Right lung (tissue), 5 donors: ENCODE data around the gene SRSF3. TPM values are rescaled to one million over a fixed set of nuclear protein-coding genes. Genes with fewer than 3 reads are reported as not detected.
A peak's percentile ranks its signal among the peaks of the same experiment; 100 is the strongest.

Experiments
- DNase-seq, 2 donors: peaks; one replicate each; pipeline ENCODE4 v3.0.0-alpha.2; 2013
- polyA plus RNA-seq, 5 donors: library from polyadenylated mRNA; unstranded; fragments of 120-200 nt; gene quantifications; one replicate each; pipeline versions ENCODE4 v1.2.1 to v1.2.3, GENCODE V29; 2013; ENCODE audit warnings: inconsistent platforms in 1 of 5, low replicate concordance in 1 of 5; ENCODE audit not compliant: insufficient read length in 5 of 5, insufficient read depth in 1 of 5

SRSF3 gene
- polyA plus RNA-seq, 5 donors: 499 to 658 (median 579) TPM

DNA sequence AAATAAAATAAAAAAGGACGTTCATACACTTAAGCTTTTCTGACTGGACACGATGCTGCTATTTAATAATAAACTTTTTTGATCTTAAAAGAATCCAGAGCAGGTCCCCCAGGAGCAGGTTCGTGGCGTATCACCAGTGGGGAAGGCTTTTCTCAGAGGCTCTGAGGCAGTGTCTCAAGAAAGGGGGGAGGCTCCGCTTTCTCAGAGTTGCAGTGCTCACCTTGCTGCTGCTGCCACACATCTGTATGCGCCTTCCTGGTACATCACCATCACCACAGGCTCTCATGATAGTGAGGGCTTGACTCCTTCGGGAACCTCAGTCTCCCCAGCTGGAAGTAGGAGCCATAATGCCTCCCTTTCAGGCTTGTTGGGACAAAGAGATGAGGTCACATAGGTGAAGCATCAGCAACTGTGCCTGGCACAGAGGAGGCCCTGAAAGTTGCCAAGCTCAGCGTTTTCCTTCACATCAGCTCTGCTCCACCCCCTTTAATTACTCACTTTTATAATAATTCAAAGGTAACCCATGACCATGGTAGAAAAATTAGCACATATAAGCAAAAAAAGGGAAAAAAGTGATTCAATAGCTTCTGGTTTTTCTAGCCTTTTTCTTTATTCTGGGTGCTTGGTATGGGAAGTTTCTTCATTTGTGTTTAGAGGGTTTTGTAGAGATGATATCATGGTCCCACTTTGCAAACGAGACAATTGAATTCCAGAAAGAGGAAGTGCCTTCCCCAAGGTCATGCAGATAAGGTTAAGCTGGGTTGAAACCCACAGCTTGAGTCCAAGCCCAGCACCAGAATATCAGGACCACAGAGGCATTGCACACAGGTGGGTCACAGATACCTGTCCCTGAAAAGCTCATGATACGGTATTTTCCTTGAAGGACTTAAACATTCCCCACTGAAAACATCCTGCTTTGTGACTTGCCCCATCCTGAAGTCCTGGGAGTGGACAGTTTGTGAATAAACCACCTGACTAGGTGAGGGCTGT is 24.5 kb downstream of the SRSF3 start:
- DNase-seq: no peak

DNA sequence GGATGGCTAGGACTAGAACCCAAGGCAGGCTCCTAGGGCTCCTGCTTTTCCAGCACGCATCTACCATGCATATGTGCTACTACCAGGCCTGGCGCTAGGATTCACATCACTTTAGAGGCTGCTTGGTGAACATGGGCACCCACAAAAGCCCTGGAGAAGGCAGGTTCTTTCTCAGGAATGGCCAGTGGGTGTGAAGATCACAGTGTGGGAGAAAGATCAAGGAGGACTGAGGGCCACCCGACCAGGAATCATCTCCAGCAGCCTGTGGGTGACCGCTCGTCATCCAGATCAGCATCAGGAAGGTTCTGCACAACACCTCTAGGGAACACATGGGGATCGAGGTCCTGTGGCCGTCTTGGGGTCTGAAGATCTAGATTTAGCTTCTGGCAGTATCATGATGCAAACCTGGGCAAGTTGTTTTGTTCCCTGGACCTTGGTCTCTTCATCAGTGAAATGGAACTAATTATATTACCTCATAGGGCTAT is 27.3 kb downstream of the SRSF3 start:
- no peak for DNase-seq

DNA sequence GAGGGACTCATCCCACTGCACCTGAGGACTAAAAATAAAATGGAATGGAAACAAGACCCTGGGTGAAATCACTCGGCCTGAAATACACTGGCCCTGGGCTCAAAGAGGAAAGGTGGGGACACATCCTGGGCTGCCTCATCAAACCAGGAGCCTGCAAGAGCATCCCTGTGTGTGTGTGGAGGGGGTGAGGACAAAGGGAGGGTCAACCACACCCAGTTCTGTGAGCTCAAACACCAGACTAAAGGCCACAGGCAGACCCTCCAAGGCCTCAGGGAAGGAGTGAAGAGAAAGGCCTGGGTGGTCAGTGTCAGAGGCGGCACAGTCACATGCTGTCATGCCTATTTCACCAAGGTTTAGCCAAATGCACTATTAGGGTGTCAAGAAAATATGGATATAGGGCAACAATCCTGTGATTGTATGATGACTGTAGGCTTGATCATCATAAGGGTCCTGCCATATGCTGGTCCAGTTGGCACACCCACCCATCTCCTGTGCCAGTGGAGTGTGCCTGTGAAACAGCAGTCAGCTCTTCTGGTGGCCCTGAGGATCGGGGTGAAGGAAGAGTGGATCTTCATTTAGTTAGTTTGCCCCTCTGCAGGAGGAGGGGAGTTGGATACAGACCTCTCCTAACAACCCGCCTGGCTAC is 28.9 kb downstream of the SRSF3 start:
- no peak for DNase-seq

DNA sequence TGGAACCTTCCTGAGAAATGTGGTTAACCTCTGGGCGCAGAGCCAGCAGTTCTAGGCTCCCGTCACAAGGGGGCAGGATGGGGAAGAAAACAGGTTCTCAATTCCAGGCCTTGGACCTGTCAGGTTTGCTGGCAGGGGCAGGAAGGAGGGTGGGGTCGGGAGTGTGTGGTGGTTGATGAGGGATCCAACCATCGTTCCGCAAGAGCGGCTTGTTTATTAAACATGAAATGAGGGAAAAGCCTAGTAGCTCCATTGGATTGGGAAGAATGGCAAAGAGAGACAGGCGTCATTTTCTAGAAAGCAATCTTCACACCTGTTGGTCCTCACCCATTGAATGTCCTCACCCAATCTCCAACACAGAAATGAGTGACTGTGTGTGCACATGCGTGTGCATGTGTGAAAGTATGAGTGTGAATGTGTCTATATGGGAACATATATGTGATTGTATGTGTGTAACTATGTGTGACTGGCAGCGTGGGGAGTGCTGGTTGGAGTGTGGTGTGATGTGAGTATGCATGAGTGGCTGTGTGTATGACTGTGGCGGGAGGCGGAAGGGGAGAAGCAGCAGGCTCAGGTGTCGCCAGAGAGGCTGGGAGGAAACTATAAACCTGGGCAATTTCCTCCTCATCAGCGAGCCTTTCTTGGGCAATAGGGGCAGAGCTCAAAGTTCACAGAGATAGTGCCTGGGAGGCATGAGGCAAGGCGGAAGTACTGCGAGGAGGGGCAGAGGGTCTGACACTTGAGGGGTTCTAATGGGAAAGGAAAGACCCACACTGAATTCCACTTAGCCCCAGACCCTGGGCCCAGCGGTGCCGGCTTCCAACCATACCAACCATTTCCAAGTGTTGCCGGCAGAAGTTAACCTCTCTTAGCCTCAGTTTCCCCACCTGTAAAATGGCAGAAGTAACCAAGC is 29.6 kb downstream of the SRSF3 start:
- DNase-seq: peak; percentile 64 to 76

DNA sequence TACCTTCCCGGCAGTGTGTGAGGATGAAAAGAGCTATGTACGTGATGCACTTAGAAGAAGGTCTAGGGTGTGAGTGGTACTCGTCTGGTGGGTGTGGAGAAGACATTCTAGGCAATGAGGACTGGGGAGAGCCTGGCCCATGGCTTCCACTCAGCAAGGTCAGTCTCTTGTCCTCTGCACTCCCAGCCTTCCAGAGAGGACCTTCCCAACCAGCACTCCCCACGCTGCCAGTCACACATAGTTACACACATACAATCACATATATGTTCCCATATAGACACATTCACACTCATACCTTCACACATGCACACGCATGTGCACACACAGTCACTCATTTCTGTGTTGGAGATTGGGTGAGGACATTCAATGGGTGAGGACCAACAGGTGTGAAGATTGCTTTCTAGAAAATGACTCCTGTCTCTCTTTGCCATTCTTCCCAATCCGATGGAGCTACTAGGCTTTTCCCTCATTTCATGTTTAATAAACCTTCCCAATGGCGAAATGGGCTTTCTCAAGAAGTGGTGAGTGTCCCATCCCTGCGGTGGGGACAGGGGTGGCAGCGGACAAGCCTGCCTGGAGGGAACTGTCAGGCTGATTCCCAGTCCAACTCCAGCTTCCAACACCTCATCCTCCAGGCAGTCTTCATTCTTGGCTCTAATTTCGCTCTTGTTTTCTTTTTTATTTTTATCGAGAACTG is 30.4 kb downstream of the SRSF3 start:
- no peak for DNase-seq

DNA sequence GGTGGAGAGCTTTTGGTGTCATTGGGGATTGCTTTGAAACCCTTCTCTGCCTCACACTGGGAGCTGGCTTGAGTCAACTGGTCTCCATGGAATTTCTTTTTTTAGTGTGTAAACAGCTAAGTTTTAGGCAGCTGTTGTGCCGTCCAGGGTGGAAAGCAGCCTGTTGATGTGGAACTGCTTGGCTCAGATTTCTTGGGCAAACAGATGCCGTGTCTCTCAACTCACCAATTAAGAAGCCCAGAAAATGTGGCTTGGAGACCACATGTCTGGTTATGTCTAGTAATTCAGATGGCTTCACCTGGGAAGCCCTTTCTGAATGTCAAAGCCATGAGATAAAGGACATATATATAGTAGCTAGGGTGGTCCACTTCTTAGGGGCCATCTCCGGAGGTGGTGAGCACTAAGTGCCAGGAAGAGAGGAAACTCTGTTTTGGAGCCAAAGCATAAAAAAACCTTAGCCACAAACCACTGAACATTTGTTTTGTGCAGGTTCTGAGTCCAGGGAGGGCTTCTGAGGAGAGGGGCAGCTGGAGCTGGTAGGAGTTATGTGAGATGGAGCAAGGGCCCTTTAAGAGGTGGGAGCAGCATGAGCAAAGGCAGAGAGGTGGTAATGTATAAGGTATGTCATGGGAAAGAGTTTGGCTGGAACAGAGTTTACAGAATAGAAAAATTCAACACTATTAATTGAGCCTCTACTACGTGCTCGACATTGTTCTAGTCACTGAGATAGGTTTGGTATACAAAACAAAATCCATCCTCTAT is 31.2 kb downstream of the SRSF3 start:
- peak; percentile 63 to 79 for DNase-seq

DNA sequence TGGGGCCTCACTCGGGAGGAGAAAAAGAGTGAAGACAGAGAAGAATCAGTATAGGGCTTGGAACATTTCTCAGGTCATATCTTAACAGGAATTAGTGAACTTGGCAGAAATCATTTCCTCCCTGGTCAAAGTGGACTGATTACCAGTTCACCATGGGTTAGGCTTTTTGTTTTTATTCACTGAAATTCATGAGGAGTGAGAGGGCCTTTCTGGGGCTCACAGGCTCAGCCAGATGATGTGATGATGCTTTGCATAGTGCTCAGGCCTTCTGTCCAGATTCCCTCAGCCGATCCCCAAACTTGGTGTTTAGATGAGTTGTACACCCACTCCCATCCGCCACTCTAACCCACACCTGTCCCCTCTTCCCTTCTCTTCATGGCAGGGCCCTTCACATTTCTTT is 32.5 kb downstream of the SRSF3 start:
- DNase-seq: no peak

DNA sequence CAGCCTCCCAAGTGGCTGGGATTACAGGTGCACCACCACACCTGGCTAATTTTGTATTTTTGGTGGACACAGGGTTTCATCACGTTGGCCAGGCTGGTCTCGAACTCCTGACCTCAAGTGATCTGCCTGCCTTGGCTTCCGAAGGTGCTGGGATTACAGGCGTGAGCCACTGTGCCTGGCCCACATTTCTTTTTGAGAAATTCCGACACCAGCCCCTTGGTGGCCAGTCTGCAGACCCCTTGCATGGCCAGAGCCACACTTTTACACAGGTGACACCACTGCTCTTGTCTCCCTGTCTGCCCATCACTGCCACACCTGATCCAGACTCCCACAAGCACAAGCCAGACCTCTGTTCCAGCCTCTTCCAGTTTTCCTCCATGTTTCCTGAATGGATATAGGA is 33.0 kb downstream of the SRSF3 start:
- no peak for DNase-seq

DNA sequence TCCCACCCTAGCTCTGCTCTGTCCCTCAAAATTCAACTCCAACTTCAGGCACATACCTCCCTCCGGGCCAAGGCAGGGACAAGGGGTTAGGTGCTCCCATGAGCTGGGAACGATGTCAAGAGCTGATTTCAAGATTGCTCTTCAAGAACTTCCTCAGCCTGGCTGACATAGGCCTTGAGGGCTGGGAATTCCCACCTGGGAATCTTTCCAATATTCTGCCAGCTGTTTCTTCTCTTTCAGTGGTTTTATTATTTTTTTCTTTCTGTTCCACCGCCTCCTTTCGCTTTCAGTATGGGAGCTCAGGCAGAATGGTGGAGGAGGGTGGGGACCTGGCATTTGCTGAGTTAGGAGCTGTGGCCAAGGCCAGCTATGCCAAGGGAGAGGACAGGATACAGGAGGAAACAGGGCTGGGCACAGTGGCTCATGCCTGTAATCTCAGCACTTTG is 33.7 kb downstream of the SRSF3 start:
- peak; percentile 77 to 85 for DNase-seq

DNA sequence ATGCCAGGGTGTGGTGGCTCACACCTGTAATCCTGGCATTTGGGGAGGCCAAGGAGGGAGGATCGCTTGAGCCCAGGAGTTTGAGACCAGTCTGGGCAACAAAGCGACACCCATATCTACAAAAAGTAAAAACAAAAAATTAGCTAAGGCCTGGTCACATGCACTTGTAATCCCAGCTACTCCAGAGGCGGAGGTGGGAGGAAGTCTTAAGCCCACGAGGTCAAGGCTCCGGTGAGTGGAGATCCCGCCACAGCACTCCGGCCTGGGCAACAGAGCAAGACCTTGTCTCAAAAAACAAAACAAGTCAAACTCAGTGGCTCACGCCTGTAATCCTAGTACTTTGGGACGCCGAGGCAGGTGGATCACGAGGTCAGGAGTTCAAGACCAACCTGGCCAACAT is 35.6 kb downstream of the SRSF3 start:
- DNase-seq: no peak

DNA sequence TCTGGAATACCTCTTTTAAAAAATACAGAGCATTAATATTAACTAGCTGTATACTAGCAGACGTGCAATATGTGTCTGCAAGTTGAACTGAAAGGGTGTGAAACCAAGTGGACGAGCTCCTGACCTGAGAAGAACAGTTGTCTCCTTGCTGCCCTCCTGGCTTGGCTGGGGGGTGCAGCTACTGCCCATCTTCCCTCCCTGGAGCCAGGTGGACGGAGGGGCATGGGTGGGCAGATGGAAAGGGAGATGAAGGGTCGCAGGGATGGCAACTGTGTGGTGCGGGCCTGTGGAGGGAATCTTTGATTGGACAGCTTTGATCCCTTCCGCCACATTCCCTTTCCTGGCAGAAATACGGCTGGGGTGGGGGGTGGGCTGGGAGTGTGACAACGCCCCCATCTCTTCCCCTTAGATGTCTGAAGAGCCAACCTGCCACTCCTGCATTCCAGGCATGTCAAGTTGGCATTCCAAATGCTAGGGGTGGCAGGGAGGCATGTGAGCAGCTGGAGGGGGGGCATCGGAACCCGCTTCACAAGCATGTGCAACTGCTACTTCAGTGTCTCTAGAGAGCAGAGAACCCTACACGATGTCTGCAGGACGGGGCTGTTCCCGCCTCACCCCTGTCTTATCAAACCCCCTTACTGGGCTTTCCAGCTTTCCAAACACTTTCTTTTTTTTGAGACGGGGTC is 37.3 kb downstream of the SRSF3 start:
- no peak for DNase-seq

DNA sequence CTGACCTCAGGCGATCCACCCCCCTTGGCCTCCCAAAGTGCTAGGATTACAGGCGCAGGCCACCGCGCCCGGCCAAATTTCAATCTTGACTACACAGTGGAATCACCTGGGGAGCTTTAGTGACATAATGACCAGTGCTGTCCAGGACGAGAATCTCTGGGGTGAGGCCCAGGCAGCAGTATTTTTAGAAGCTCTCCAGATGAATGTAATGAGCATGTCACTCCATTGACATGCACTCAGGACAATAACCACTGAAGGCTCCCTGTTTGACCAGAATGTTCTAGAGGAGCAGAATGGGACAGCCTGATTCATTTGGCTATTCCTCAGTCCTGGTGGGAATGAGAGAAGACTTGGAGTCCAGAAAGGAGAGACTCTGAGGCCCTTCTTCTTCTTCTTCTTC is 39.2 kb downstream of the SRSF3 start:
- DNase-seq: no peak

DNA sequence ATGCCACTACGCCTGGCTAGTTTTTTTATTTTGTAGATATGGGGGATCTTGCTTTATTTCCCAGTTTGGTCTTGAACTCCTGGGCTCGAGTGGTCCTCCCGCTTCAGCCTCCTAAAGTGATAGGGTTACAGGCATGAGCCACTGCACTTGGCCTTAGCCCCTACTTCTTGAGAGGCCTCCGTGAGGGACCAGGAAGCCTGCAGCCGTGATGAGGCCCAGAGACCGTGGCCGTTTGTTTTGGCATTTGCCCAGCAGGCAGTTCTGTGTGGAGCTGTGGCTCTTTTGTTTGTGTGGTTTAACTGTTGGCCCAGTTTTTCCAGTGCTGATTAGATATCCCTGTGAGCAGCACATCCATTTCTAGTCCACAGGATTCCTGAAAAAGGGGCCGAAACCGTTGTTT is 39.8 kb downstream of the SRSF3 start:
- no peak for DNase-seq

DNA sequence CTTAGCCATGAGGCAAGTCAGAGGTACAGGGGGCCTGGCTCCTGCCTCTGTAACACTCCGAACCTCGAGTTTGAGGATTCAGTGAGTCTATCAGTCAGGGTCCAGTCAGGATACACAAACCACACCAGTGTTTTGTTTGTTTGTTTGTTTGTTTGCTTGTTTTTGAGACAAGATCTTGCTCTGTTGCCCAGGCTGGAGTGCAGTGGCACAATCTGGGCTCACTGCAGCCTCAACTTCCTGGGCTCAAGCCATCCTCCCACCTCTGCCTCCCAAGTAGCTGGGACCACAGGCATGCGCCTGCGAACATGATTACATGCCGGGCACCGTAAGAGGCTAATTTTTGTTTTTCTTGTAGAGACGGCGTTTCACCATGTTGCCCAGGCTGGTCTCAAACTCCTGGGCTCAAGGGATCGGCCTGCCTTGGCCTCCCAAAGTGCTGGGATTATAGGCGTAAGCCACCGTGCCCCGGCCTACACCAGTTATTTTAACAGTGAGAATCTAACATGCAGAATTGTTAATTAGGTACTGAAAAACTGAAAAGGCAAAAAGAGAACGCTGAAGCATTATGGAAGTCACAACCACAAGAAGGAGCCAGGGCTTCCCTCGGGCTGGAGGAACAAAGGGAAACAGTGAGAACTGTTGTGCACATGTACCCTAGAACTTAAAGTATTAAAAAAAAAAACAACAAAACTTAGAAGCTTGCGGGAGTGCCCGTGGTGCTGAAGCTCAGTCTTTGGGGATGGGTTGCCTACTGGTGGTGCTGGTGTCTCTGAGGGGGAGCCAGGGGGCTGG is 40.4 kb downstream of the SRSF3 start:
- no peak for DNase-seq

DNA sequence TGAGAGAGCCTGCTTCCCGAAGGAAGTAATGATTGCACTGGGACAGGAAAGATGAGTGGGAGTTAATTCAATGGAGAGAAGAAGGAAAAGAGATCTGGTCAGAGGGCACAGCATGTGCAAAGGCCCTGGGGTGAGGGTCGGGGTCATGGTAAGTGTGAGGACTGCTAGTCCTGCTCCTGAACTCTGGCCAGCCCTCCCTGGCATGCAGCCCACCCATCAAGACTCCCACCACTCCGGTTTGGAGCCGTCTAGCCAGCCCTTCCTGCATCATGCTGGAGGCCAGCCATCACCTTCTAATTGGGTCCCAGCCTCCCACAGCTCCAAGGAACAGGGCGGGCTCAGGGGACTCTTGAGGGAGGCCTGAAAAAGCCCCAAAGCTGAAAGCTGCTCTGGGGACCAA is 42.1 kb downstream of the SRSF3 start:
- no peak for DNase-seq

DNA sequence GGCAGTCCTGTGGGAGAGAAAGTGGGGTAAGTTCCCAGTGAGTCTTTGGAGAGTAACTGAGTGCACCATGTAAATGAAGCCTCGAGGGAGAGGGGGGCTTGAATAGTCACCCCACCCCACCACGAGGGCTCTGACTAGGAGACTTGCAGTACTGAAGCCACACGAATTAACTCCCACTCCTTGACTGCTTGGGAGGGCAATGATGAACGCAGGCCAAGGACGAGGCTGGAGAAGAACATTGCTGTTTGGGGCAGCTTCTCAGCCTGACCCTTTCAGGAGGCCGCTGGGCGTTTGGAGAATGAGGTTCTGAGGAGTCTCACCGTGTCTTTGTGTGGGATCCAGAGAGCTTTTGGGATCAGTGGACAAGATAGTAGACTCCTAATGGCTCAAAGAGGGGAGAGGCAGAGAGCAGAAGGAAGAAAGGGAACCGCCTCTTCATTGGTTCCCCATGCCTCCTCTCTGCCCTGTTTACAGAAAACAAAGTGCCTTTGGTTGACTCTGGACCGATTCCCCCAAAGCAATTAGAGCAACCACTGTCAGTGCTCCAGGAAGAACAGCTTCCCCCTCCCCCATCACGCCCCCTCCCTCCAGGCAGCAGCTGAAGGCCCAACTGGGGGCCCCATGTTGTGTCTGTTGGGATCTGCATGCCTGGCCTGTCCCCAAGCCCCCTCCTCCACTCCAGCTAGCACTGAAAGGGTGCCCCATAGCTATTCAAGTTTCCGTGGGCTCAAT is 42.7 kb downstream of the SRSF3 start:
- DNase-seq: no peak

DNA sequence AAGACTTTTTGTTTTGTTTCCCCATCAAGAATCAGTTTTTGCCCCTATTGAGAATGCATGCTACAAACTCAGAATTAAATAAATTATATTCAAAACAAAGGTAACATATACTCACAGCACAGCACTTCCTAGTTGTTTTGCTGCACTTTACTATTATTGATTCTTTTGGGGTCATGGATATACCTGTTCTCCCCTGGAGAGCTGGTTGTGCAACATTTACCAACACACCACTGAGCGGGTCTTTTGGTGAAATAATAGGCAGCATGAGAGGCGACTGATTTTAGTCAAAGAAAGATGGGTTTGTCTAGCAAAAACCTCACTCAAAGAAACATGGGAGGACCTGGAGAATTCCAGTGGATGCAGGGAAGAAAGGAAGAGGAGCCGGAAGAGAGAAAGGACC is 44.4 kb downstream of the SRSF3 start:
- no peak for DNase-seq

DNA sequence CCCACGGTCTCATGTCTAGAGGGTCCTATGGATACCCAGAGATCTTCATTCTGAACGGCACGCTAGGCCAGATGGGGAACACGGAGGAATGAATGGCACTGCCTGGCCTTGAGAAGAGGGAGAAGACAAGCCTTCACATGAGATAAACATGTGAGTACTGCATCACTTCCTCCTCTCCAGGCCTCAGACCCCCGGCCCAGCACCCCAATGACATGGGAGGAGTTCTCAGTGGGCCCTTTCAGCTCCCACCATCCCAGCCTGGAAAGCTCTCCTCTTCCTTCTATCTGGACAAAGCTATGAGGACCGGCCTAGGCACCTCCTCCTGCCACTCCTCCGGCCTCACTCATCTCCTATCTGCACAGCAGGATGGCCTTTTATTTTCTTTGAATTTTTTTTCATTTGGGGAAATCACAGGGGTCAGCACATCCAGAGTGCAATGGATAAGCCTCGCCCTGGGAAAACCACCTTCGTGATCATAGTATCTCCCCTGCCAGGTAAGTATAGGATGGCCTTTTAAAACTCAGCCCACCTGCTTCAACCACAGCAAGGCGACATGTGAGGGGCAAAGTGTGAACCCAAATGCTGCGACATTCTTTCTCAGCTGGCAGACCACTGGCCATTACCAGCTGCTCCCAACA is 45.1 kb downstream of the SRSF3 start:
- no peak for DNase-seq
